Lower leg skin (tissue), 3 donors: ENCODE measurements around the gene ZSCAN12.

ENCODE experiments used
- CTCF ChIP-seq, 3 donors: fragments of 450-650 bp; IDR thresholded peaks; one replicate each; pipeline ENCODE4 v1.5.1; 2016; ENCODE audit warnings: antibody characterized with exemption in 3 of 3, mild to moderate bottlenecking in 3 of 3, moderate library complexity in 2 of 3
- POLR2A ChIP-seq, 2 donors: fragments of 450-650 bp; IDR thresholded peaks; one replicate each; pipeline ENCODE4 v1.6.1; 2016 to 2017; ENCODE audit warnings: antibody characterized with exemption in 2 of 2, mild to moderate bottlenecking in 1 of 2, moderate library complexity in 1 of 2

DNA sequence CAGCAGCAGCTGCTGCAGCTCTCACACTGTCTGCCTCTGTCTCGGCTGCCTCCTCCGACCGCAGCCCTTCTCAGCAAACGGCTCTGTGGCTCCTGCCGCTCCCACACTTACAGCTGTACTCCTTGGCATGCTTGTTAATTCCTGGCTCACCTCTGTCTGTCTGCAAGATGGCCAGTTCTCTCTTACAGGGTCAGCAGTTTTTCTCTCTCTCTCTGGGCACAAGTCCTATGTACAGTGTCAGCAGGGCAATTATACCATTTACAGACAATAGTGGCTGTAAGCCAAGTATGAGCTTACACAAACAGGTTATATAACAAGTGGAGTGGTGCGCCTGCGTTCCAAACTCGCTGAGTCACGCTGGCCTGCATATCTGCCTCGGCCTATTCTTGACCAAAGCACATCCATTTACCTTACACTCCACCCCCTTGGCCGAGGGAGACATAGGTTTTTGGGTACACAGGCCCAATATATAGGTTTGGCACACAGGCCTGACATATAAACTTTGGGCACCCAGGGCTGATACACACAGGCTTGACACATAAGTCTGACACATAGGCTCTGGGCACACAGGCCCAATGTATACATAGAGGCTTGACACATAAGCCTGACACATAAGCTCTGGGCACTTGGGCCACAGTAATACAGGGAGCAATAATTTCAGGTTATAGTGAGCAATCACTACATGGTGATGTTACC, 45.4 kb downstream of the ZSCAN12 start:
- TF ChIP-seq POLR2A (IDR thresholded peaks at IDR 0.05) (no peak), CTCF (IDR thresholded peaks at IDR 0.05) (no peak)
